Chondrocyte (in vitro differentiated cells): ENCODE data around the gene USP12. TPM values are rescaled to one million over a fixed set of nuclear protein-coding genes. Genes with fewer than 3 reads are reported as not detected.
A peak's percentile ranks its signal among the peaks of the same experiment; 100 is the strongest.

ENCODE experiments used
- DNase-seq: peaks from one replicate; pipeline ENCODE4 v3.0.0; 2021; ENCODE audit warnings: mixed read lengths, low spot score
- H3K27ac Mint-ChIP-seq: one replicate; pipeline ENCODE4 v1.8.0; 2021; ENCODE audit warnings: mild to moderate bottlenecking, moderate library complexity, mixed read lengths; ENCODE audit not compliant: unreplicated experiment
- H3K27me3 Mint-ChIP-seq: 2 replicates; pipeline ENCODE4 v1.8.0; 2021; ENCODE audit warnings: low read depth, mixed read lengths
- H3K36me3 Mint-ChIP-seq: 2 replicates; pipeline ENCODE4 v1.8.0; 2021; ENCODE audit warnings: low read depth, mixed read lengths
- H3K4me1 Mint-ChIP-seq: 2 replicates; pipeline ENCODE4 v1.8.0; 2021; ENCODE audit warnings: low read depth, mild to moderate bottlenecking, mixed read lengths
- H3K4me3 Mint-ChIP-seq: one replicate; pipeline ENCODE4 v1.8.0; 2021; ENCODE audit warnings: mild to moderate bottlenecking, moderate library complexity, mixed read lengths; ENCODE audit not compliant: unreplicated experiment
- H3K9me3 Mint-ChIP-seq: 2 replicates; pipeline ENCODE4 v1.8.0; 2021; ENCODE audit warnings: low read depth, mixed read lengths
- total RNA-seq: library from RNA; stranded (reverse); gene quantifications from 3 replicates; pipeline ENCODE4 v1.2.1, GENCODE V29; 2021
- TF ChIP-seq, protein P1 (sequence below): fragments of 200-600 bp; sonication (generic); IDR thresholded peaks from 2 replicates; pipeline ENCODE4 v1.5.0; 2021; ENCODE audit warnings: antibody characterized with exemption, mild to moderate bottlenecking, moderate library complexity

The USP12 gene
- total RNA-seq, 1 donor from 2014 or later, result 23.2 TPM

DNA sequence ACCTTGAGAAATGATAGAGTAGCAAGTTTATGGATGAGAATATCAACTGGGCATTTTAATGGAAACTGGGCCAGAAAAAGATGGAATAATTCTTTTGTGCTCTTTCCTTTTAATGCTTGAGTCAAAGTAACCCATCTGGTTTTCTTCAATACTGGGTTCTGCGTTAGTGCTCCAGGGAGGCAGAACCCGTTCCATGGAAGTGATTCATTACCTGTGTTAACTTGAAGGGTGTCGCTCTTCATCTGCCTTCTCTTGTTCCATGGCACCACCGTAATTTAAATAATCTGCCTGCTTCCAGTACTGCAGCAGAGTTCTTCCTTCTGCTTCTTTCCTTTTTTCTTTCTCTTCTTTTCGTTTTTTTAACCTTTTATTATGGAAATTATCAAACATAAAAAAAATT lies 14.7 kb upstream of the USP12 start:
- Mint-ChIP-seq H3K27ac (no peak overlapping the region), H3K27me3 (no peaks in the 10 kb centered on the region), H3K4me3 (no peak overlapping the region), H3K9me3 (no peaks in the 10 kb centered on the region), H3K36me3 (no peaks in the 10 kb centered on the region), H3K4me1 (peaks cover 13% of the 10 kb centered on the region)
- TF ChIP-seq, protein P1, sequence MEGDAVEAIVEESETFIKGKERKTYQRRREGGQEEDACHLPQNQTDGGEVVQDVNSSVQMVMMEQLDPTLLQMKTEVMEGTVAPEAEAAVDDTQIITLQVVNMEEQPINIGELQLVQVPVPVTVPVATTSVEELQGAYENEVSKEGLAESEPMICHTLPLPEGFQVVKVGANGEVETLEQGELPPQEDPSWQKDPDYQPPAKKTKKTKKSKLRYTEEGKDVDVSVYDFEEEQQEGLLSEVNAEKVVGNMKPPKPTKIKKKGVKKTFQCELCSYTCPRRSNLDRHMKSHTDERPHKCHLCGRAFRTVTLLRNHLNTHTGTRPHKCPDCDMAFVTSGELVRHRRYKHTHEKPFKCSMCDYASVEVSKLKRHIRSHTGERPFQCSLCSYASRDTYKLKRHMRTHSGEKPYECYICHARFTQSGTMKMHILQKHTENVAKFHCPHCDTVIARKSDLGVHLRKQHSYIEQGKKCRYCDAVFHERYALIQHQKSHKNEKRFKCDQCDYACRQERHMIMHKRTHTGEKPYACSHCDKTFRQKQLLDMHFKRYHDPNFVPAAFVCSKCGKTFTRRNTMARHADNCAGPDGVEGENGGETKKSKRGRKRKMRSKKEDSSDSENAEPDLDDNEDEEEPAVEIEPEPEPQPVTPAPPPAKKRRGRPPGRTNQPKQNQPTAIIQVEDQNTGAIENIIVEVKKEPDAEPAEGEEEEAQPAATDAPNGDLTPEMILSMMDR, result no peak
- no peak for DNase-seq

DNA sequence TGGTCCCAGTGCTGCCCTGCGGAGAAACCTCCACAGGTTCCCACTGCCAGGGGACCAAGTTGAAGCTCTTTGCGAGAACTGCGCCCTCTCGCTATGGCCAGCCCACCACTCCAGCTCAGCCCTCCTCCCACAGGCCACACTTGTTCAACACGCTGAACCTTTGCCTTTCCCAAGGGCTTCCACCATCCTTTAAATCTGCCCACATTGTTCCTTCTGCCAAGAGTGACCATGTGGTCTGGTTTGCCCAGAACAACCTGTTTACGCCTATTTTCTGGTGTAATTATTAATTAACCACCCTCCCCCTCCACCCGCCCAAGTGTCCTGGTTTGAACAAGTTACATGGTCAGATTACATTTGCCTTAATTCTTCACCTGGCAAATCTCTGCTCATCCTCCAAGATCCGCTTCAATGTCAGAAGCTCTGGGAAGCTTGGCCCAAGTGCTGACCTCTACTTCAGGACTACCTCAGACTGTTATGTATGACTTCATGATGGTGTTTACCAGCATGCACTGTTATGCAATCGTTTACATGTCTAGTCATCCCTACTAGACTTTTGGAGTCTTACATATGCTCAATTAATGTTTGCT lies 12.0 kb upstream of the USP12 start:
- Mint-ChIP-seq H3K4me3 (peak overlapping the region; percentile 34), H3K4me1 (peaks cover 13% of the 10 kb centered on the region), H3K27ac (peak overlapping the region; percentile 63)

GRCh38 chr13:27182844-27183497 lies 11.4 kb upstream of the USP12 start:
- Mint-ChIP-seq H3K27ac (peak overlapping the region; percentile 63), H3K9me3 (no peaks in the 10 kb centered on the region), H3K36me3 (no peaks in the 10 kb centered on the region), H3K4me1 (peaks cover 13% of the 10 kb centered on the region), H3K27me3 (no peaks in the 10 kb centered on the region), H3K4me3 (peak overlapping the region; percentile 34)
- TF ChIP-seq, protein P1, result no peak
- no peak for DNase-seq

More for the DNA sequence above, 12.0 kb upstream of the USP12 start:
- H3K36me3 Mint-ChIP-seq, result no peaks in the 10 kb centered on the region
- H3K9me3 Mint-ChIP-seq, result no peaks in the 10 kb centered on the region
- TF ChIP-seq, protein P1, result no peak
- no peak for DNase-seq
- H3K27me3 Mint-ChIP-seq, result no peaks in the 10 kb centered on the region

DNA sequence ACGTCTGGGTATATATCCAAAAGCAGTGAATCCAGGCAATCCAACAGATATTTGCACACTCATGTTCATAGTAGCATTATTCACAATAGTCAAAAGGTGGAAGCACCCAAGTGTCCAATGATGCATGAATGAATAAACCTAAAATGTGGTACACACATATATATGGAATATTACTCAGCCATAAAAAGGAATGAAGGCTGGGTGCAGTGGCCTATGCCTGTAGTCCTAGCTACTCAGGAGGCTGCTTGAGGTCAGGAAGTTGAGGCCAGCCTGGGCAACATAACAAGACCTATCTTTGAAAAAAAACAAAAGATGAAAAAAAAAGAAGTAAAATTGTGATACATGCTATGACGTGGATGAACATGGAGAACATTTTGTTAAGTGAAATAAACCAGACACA lies 10.4 kb upstream of the USP12 start:
- H3K36me3 Mint-ChIP-seq, result no peaks in the 10 kb centered on the region
- peaks cover 13% of the 10 kb centered on the region for H3K4me1 Mint-ChIP-seq
- TF ChIP-seq, protein P1, result no peak
- H3K4me3 Mint-ChIP-seq, result no peak overlapping the region
- DNase-seq, result no peak
- no peaks in the 10 kb centered on the region for H3K9me3 Mint-ChIP-seq
- H3K27me3 Mint-ChIP-seq, result no peaks in the 10 kb centered on the region
- no peak overlapping the region for H3K27ac Mint-ChIP-seq

DNA sequence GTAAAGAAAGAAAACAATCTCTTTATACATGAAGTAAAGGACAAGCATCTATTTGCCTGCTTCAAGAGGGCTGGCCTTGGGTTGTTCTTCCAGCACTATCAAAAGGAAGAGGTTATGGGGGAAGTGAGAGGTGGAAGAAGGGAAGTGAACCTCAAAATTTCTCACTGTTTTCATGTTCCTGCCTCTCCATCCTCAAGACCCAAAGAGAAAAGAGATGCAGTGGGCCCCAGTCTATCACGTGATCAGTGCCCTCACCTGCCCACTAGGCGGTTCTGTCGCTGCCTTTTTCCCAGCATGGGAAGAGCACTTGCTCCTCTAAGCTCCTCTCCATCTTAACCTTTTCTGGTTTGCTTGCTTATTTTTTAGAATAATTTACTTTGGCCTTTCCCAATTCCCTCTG lies 6.2 kb upstream of the USP12 start:
- no peak overlapping the region for H3K27ac Mint-ChIP-seq
- peaks cover 7% of the 10 kb centered on the region for H3K4me1 Mint-ChIP-seq
- TF ChIP-seq, protein P1, result no peak
- DNase-seq, result no peak
- H3K4me3 Mint-ChIP-seq, result no peak overlapping the region
- H3K27me3 Mint-ChIP-seq, result no peaks in the 10 kb centered on the region
- no peaks in the 10 kb centered on the region for H3K36me3 Mint-ChIP-seq
- H3K9me3 Mint-ChIP-seq, result no peaks in the 10 kb centered on the region
